NK-92 (cell line): ENCODE data around the gene TNRC6C.
"Not testable (repeated sequence)": the region's sequence is repeated elsewhere in the genome, so short reads cannot be mapped to it uniquely, and the experiment has no call there.

Source experiments
- DNase-seq: peaks from one replicate; lab custom pipeline; 2025; ENCODE audit not compliant: unreplicated experiment; lab: John Stamatoyannopoulos, UW

The TNRC6C gene

DNA sequence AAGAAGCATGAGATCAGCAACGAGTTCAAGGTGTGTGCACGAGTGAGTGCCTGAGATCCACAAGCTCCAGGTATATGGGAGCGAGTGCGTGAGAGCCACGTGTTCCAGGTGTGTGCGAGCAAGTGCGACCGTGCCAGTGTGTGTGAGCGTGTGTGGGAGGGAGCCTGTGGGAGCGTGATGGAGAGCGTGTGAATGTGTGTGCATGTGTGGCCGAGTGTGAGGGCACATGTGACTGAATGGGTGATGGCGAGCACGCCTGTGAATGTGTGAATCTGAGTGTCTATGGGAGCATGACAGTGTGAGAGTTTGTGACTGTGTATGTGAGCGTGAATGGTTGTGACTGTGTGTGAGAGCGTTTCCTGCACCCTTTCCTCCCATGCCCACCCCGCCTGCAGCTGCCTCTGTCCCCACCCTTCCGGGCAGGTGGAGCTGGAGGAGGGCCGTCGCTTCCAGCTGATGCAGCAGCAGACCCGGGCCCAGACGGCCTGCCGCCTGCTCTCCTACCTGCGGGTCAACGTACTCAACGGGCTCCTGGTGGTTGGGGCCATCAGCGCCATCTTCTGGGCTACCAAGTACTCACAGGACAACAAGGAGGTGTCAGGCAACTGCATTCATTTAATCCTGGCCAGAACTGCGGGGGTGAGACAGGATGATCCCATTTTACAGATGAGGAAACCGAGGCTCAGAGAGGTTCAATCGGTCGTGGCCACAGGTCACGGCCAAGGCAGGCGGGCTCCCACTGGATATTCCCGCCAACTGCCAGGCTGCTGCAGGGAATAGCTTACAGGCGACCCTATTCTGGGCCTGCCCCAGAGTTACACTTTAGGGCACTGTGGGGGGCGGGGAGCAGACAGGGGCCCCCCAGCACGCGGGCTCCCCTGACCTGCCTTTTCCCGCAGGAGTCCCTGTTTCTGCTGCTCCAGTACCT, 175.7 kb downstream of the TNRC6C start:
- no peak for DNase-seq

DNA sequence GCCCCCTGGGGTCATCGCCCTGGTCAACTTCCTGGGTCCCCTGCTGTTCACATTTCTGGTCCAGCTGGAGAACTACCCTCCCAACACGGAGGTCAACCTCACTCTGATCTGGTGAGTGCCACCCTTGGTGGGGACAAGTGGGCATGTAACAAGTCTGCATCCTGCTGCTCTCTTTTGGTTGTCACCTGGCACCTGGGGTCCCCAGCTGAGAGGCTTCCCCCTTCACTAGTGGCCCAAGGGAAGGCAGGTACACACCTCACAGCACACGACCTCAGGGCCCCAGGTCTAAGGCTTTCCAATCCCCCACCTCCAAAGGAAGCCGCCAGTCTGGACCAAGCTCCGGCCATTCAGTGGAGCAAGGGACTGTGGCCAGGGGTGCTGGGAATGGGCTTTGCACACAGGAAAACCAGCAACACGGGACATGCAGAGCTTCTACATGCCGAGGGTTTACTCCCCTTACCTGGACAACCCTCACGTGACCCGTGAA, 176.4 kb downstream of the TNRC6C start:
- no peak for DNase-seq

DNA sequence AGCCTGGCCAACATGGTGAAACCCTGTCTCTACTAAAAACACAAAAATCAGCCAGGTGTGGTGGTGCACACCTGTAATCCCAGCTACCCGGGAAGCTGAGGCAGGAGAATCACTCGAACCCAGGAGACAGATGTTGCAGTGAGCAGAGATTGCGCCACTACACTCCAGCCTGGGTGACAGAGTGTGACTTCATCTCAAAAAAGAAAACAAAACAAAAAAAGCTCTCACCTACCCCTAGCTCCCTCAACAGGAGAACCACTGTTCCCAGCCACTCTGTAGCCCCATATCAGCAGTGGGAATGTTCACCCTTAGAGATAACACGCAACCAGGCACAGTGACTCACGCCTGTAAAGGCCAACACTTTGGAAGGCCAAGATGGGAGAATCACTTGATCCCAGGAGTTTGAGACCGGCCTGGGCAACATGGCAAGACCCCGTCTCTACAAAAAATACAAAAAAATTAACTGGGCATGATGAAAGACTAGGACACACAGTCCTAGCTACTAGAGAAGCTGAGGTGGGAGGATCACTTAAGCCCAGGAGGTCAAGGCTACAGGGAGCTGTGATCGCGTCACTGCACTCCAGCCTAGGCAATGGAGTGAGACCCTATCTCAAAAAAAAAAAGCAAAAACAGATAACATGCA, 177.5 kb downstream of the TNRC6C start:
- no peak for DNase-seq

DNA sequence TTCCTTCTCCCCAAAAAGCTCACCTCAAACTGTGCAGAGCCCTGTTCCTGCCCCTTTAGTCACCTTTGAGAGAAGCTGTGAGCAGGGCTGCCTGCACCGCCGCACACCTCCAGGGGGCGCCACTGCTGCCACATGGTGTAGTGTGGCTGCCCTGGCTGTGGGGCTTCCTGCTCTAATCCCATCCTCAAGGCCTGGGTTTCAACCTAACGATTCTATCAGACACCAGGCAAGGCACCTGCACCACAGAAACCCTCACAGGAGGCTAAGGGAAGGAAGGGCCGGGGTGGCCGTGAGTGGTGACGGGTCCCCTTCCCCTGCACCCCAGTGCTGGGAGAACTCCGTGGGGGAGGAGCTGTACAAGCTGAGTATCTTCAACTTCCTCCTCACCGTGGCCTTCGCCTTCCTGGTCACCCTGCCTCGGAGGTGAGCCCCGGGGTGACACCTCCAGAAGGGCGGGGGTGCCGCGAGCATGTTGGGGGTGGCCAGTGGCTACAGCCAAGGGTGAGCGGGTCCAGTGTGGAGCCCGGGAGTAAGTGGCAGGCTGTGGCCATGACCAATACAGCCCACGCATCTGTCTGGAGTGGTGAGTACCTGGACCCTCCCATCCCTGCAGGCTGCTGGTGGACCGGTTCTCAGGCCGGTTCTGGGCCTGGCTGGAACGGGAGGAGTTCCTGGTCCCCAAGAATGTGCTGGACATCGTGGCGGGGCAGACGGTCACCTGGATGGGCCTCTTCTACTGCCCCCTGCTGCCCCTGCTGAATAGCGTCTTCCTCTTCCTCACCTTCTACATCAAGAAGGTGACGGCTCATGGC, 179.1 kb downstream of the TNRC6C start:
- no peak for DNase-seq

DNA sequence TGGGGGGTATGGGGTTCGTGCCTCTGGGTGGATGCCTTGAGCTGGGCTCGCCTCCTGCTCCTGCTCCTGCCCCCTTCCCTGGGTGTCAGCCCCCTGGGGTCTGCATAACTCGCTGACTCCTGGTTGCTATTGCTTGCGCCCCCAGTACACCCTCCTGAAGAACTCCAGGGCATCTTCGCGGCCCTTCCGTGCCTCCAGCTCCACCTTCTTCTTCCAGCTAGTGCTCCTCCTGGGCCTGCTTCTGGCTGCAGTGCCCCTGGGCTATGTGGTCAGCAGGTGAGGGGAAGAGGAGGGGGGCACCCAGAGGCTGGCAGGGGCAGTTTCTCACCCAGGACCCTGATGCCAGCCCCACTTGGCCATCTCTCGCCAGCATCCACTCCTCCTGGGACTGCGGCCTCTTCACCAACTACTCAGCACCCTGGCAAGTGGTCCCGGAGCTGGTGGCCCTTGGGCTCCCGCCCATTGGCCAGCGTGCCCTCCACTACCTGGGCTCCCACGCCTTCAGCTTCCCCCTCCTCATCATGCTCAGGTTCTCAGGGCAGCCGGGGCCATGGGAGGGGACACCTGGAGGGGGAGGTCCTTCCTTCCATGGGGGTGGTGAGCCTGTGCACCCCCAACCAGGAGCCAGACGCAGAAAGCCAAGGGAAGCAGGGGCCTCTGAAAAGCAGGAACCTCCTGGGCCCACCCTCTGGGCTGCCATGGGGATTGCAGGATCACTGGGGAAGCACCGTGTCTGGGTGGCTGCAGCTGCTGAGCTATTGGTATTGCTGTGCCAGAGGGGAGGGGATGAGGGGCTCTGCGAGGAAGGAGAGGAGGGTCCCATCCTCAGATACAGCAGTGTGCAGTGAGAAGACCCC, 179.9 kb downstream of the TNRC6C start:
- no peak for DNase-seq

DNA sequence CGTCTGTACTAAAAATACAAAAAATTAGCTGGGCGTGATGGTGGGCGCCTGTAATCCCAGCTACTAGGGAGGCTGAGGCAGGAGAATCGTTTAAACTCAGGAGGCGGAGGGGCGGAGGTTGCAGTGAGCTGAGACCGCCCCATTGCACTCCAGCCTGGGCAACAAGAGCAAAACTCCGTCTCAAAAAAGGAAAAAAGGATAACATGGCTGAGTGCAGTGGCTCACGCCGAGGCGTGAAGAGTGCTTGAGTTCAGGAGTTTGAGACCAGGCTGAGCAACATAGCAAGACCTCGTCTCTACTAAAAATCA, 181.3 kb downstream of the TNRC6C start:
- not testable (repeated sequence) for DNase-seq

DNA sequence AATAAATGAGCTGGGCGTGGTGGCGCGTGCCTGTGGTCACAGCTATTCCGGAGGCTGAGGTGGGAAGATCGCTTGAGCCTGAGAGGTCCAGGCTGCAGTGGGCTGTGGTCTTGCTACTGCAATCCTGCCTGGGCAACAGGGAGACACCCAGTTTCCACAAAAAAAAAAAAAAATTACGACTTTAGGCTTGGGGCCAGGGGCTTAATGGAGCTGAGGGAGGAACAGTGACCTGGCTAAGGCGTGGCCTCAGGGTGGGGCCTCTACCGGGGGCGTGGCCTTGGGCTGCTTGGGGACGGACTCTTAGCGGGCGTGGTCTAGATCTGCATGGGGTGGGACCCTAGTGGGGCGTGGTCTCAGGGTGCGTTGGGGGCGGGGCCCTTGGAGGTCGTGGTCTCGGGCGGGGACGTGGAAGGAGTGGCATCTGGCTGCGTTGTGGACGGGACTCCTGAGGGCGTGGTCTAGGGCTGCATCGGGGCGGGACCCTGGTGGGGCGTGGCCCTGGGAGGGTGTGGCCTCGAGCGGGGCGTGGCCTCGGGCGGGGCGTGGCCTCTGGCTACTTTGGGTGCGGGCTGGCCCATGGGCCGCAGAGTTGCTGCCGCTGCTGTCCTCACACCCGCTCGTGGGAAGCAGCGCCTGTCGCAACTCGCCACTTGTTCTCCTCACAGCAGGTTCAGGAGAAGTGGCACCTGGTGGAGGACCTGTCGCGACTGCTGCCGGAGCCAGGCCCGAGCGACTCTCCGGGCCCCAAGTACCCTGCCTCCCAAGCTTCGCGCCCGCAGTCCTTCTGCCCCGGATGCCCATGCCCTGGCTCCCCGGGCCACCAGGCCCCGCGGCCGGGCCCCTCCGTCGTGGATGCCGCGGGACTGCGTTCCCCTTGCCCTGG, 181.9 kb downstream of the TNRC6C start:
- peak; percentile 56 for DNase-seq

DNA sequence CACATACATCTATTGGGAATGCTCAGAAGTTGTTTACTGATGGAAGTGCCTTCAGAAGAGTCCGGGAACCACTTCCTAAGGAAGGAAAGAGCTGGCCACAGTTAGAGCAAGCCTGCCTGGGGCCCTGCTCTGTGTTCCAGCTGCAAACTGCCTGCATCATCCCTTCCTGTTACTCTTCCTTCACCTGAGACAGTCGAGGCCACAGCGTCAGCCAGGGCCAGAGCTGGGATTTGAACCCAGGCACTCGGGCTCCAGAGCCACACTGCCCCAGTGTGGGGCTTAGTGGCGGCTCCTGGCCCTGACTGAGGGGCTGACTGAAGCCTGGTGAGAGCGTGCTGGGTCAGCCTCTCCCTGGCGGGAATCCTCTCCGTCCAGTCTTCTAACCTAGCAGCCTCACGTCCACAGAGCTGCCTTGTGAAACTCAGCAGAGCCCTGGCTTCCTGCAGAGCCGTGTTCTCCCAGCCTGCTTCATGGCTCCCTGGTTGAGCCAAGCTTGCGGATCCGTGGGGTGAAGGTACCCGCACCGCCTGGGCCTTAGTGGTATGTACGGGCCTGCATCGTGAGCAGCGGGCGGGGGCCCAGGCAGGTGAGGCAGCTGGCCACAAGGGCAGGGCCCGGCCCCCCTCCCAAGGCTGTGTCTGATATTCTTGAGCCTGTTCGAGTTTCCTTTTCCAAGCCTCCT, 183.1 kb downstream of the TNRC6C start:
- no peak for DNase-seq

DNA sequence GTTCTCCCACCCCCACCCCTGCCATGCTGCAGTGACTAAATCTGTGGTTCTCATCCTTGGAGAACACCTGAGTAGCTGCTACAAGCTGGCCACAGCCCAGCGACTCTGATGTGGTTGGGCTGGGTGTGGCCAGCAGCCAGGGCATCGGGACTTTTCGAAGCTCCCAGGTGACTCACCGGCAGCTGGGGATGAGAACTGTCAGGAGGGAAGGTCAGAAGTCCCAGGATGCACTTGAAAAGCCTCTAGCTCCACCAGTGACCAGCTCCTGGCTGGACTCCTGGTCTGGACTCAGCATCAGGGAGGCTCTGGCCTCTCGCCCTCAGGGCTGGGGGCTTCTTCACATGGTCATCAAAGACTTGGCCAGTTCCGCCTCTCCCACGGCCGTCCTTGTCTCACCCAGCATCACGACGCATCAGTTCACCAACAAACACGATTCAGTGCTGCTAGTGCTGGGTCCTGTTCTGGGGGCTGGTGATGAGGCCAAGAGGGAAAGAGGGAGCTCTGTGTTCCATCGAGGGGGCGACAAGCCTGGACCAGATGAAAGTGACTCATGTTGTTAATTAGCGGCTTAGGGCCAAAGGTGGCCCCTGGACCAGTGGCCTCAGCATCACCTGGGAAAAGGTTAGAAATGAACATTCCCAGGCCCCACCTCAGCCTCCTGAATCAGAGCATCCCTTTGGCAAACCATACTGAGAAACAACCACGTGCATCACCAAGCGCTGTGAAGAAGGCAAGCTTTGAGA, 183.8 kb downstream of the TNRC6C start:
- DNase-seq: no peak

DNA sequence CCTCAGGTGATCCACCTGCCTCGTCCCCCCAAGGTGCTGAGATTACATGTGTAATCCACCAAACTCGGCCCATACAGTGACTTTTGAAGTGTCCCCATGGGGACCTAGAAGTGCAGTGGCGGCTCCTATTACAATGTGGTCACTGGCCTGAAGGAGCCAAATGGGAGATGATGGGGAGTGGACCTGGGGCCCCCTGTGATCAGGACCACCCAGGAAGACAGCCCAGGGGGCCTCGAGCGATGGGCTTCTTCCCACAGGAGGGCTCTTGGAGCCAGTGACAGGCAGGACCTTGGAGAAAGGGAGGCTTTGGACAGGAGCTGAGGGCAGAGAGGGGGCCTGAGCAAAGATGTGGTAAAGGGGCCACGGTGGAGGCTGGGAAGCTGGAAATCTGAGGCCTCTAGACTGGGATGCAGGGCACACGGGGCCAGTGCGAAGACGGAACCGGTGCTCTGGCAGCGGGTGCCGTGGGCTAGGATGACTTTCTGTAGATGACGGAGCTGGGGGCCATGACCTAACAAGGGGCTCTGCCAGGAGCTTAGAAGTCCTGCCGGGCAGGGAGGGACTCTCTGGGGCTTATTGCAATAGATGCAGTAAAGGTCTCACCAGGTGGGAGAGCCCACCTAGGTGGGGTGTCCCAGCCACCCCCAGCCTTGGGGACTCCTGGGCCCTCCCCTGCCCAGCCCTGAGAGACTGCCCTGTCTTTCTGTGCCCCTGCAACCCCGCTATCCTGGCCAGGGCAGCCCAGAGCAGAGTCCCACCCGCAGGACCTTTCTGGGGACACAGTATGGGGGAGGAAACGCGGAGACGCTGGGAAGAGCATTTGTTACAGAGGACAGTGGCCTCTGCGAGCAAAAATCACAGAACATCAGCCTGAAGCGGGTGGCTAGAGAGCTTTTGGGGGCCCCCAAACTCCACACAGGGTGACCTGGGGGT, 185.0 kb downstream of the TNRC6C start:
- DNase-seq: no peak

DNA sequence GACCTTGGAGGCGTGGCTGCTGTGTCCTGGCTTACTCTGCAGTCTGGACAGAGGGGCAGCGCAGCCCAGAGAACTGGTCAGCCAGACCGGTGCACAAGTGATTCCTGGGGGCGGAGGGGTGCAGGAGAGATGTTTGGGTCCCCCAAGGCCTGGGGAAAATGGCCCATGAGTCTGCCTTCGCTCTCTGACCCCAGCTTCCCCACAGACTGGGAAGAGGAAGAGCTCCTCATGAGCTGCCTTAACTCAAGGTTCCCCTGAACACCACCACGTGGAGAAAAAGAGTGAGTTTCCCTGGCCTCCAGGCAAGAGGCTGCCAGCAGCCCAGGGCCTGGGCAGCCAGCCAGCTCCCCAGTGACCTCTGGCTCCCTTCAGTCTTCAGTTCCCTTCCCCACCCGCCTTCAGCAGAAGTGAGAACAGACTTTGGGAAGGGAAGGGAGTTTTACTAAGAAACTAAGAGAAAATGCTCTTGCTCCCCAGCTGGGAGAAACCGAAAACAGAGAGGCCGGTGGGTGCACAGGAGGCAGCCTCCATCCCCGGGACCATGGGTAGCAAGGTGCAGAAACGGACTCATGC, 185.7 kb downstream of the TNRC6C start:
- DNase-seq: no peak

DNA sequence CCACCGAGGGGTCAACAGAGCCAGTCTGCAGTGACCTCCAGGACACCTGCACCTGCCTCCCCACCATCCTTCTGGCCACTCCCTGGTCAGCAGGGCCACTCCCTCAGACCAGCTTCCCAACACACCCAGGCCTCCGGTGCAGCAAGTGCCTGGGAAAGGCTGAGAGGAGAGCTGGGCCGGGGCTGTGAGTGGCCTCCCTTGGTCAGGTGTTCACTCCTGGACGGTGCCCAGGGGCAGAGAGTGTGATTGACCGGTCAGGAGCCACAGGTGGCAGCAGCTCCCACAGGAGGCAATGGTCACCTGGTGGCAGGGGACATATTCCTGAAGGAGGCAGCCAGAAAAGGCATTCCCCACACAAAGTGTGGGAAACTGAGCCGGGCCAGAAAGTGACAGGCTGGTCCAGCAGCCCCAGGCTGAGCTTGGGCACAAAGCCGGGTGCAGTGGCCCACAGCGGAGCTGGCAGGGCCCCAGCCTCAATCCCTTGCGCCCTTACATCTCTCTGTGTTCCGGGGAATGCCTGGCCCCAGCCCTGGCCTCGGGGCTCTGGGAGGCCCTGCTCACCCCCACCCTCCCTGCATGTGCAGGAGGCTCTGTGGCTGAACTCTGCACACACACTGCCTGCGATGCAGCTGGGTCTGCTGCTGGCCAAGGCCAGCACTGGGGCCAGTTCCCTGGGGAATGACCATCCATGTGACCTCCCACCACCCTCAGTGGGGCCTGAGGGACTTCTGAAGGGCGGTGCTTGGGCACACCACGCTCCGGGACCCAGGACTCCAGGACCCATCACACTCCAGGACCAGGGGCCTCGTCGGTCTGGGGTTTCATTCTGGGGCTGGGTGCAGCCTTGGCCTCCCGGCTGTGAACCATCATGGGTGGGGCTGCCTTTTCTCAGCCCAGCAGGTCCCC, 186.5 kb downstream of the TNRC6C start:
- no peak for DNase-seq

DNA sequence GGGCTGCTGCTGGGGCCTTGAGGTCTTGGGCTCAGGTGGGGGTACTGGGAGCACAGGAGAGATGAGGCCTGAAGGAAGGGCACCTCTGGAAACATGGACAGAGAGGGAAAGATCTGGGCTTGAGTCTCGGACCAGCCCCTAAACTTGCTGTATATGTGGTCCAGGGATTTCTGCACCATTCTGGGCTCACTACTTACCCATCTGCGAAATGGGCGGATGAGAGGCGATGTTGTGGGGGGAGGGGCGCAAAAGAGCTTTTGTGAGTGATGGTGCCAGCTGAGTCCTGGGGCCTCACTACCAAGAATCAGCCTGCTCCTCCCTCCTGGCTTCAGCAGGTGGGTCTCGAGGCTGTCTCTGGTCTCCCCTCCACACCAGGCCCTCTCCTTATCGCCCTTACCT, 188.0 kb downstream of the TNRC6C start:
- no peak for DNase-seq

DNA sequence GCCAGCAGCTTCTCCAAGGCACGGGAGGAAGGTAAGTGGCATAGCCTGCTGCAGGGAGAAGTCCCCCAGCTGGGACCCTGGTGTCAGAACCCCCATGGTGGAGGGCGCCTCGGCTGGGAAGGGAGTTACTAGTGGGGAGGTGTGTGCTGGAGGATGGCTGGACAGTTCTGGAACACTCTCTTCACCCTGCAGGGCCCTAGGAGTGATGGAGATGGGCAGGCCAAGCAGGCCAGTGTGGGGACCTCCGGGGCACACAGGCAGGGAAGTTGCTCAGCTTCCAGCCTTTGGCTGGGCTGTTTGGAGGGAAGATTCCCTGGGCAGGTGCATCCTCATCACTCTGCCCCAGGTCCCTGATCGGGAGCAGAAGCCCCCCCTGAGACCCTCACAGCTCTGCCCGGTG, 188.4 kb downstream of the TNRC6C start:
- DNase-seq: no peak

DNA sequence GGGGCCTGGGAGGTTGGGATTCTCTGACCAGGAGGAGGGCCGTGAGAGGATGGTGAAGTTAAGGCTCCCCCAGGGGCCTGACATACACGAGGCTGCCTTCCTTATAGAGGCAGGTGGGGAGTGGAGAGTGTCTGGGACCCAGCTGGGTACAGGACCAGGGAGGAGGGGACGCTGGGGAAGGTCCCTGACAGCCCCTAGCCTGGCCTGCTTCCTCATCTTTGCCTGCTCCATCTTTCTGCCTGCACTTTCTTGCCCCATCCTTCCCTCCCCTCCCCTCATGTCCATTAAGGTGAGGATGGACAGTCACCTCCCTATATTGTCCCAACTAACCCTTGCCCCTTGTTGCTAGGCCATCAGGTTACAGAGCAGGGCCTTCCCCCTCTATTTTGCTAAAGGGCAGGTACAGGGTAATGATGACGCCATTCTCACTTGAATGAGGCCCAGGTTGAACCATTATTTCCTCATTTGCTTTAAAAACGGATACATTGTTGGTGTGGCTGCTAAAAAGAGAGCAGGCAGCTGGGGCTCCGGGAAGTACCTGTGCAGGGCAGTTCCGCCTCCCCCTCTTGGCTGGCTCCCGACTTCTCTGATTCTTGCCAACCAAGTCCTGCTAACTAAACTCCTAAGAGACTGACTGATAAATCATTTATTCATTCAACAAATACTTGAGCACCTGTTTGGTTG, 189.0 kb downstream of the TNRC6C start:
- no peak for DNase-seq
